ES-I3 (cell line): ENCODE measurements around the gene SLC4A3.

Experiments
- H3K36me3 ChIP-seq: 2 replicates; pipeline ENCODE4 v1.6.1; 2013; ENCODE audit warnings: mild to moderate bottlenecking, low read length, control low read depth, moderate library complexity; ENCODE audit not compliant: insufficient read depth
- H3K4me1 ChIP-seq: 2 replicates; pipeline ENCODE4 v1.6.1; 2013; ENCODE audit warnings: mild to moderate bottlenecking, control low read depth, low read length; ENCODE audit not compliant: insufficient read depth
- H3K9ac ChIP-seq: 2 replicates; pipeline ENCODE4 v1.6.1; 2013; ENCODE audit warnings: low read depth, mild to moderate bottlenecking, low read length, moderate library complexity
- H3K9me3 ChIP-seq: 2 replicates; pipeline ENCODE4 v1.6.1; 2013; ENCODE audit warnings: mild to moderate bottlenecking, low read length, moderate library complexity; ENCODE audit not compliant: control insufficient read depth, insufficient read depth

The SLC4A3 gene

GRCh38 chr2:219608399-219608964, 18.9 kb upstream of the SLC4A3 start:
- Histone ChIP-seq H3K9me3 (no peaks in the 10 kb centered on the region), H3K36me3 (no peaks in the 10 kb centered on the region; the same call in 1 of the 2 replicates), H3K4me1 (no peaks in the 10 kb centered on the region; the same call in 1 of the 2 replicates), H3K9ac (no peak overlapping the region)

GRCh38 chr2:219609149-219609750, 18.2 kb upstream of the SLC4A3 start:
- H3K9ac ChIP-seq: no peak overlapping the region
- H3K9me3 ChIP-seq: no peaks in the 10 kb centered on the region
- no peaks in the 10 kb centered on the region; the same call in 1 of the 2 replicates for H3K4me1 ChIP-seq
- no peaks in the 10 kb centered on the region; the same call in 1 of the 2 replicates for H3K36me3 ChIP-seq

- no peak overlapping the region for H3K9ac ChIP-seq
- H3K36me3 ChIP-seq: no peaks in the 10 kb centered on the region; the same call in 1 of the 2 replicates
- H3K9me3 ChIP-seq: no peaks in the 10 kb centered on the region
- H3K4me1 ChIP-seq: no peaks in the 10 kb centered on the region; the same call in 1 of the 2 replicates
These were observed 16.1 kb upstream of the SLC4A3 start for GRCh38 chr2:219611306-219611705.

GRCh38 chr2:219611866-219612576, 15.4 kb upstream of the SLC4A3 start:
- H3K4me1 ChIP-seq: no peaks in the 10 kb centered on the region; the same call in 1 of the 2 replicates
- H3K9ac ChIP-seq: no peak overlapping the region
- H3K36me3 ChIP-seq: no peaks in the 10 kb centered on the region; the same call in 1 of the 2 replicates
- no peaks in the 10 kb centered on the region for H3K9me3 ChIP-seq

- Histone ChIP-seq H3K36me3 (no peaks in the 10 kb centered on the region; the same call in 1 of the 2 replicates), H3K9ac (no peak overlapping the region), H3K4me1 (no peaks in the 10 kb centered on the region; the same call in 1 of the 2 replicates), H3K9me3 (no peaks in the 10 kb centered on the region)
These were observed 14.7 kb upstream of the SLC4A3 start for GRCh38 chr2:219612577-219613286.

GRCh38 chr2:219613461-219614070, 13.9 kb upstream of the SLC4A3 start:
- Histone ChIP-seq H3K9ac (no peak overlapping the region), H3K9me3 (no peaks in the 10 kb centered on the region), H3K4me1 (no peaks in the 10 kb centered on the region; the same call in 1 of the 2 replicates), H3K36me3 (no peaks in the 10 kb centered on the region; the same call in 1 of the 2 replicates)

GRCh38 chr2:219614076-219614860, 13.2 kb upstream of the SLC4A3 start:
- Histone ChIP-seq H3K36me3 (no peaks in the 10 kb centered on the region; the same call in 1 of the 2 replicates), H3K9me3 (no peaks in the 10 kb centered on the region), H3K9ac (no peak overlapping the region), H3K4me1 (no peaks in the 10 kb centered on the region)

- Histone ChIP-seq H3K9ac (no peak overlapping the region), H3K4me1 (no peaks in the 10 kb centered on the region), H3K9me3 (no peaks in the 10 kb centered on the region), H3K36me3 (no peaks in the 10 kb centered on the region; the same call in 1 of the 2 replicates)
These were observed 12.4 kb upstream of the SLC4A3 start for GRCh38 chr2:219615036-219615435.

GRCh38 chr2:219615894-219616293, 11.5 kb upstream of the SLC4A3 start:
- Histone ChIP-seq H3K36me3 (no peaks in the 10 kb centered on the region), H3K9me3 (no peaks in the 10 kb centered on the region), H3K9ac (no peak overlapping the region)

GRCh38 chr2:219616550-219616949, 10.9 kb upstream of the SLC4A3 start:
- no peaks in the 10 kb centered on the region for H3K36me3 ChIP-seq
- no peak overlapping the region for H3K9ac ChIP-seq
- H3K9me3 ChIP-seq: no peaks in the 10 kb centered on the region
- H3K4me1 ChIP-seq: no peaks in the 10 kb centered on the region

More at GRCh38 chr2:219615894-219616293, 11.5 kb upstream of the SLC4A3 start:
- no peaks in the 10 kb centered on the region for H3K4me1 ChIP-seq

GRCh38 chr2:219618733-219619122, 8.7 kb upstream of the SLC4A3 start:
- Histone ChIP-seq H3K4me1 (no peaks in the 10 kb centered on the region), H3K36me3 (no peaks in the 10 kb centered on the region), H3K9me3 (no peaks in the 10 kb centered on the region), H3K9ac (no peak overlapping the region)

GRCh38 chr2:219619235-219619634, 8.2 kb upstream of the SLC4A3 start:
- Histone ChIP-seq H3K9ac (no peak overlapping the region), H3K9me3 (no peaks in the 10 kb centered on the region), H3K4me1 (no peaks in the 10 kb centered on the region), H3K36me3 (no peaks in the 10 kb centered on the region)

- Histone ChIP-seq H3K4me1 (no peaks in the 10 kb centered on the region), H3K9me3 (no peaks in the 10 kb centered on the region), H3K36me3 (no peaks in the 10 kb centered on the region), H3K9ac (no peak overlapping the region)
These were observed 6.9 kb upstream of the SLC4A3 start for GRCh38 chr2:219620546-219620945.
